ENCODE data around the gene USH1G.

Gene USH1G

GRCh38 chr17:74903671-74904070 is 19.4 kb downstream of the USH1G start:
- no peak overlapping the region for H3K4me2 ChIP-seq (ENCODE audit: low read depth, low read length)
- no peak overlapping the region for H3K9ac ChIP-seq (ENCODE audit: low read length)
- no peaks in the 10 kb centered on the region for H3K79me2 ChIP-seq (ENCODE audit: low read length)
- DNase-seq = no peak
- no peak overlapping the region for H3K27ac ChIP-seq (ENCODE audit: low read length)
- no peak for TF ChIP-seq CTCF (IDR thresholded peaks at IDR 0.05; ENCODE audit: low read length)
- no peak for TF ChIP-seq EZH2phosphoT487 (IDR thresholded peaks at IDR 0.05; ENCODE audit: low read length)
- TF ChIP-seq EZH2 (optimal IDR thresholded peaks at IDR 0.05; ENCODE audit: low read depth, low read length) = no peak
- no peak overlapping the region for H3K4me3 ChIP-seq (ENCODE audit: low read length)
- H4K20me1 ChIP-seq (ENCODE audit: insufficient read depth, low read length) = no peaks in the 10 kb centered on the region
- no peaks in the 10 kb centered on the region for H3K4me1 ChIP-seq (ENCODE audit: low read length)
- H3F3A ChIP-seq (ENCODE audit: insufficient read depth, low read length) = no peaks in the 10 kb centered on the region
- H2AFZ ChIP-seq (ENCODE audit: low read length) = no peak overlapping the region
- H3K27me3 ChIP-seq (replicated peaks; ENCODE audit: insufficient read depth, low read length) = peaks cover 66% of the 10 kb centered on the region
- no peaks in the 10 kb centered on the region for H3K9me3 ChIP-seq (replicated peaks; ENCODE audit: insufficient read depth, low read length)
- H3K36me3 ChIP-seq (replicated peaks; ENCODE audit: insufficient read depth, low read length) = no peaks in the 10 kb centered on the region
- no peaks in the 10 kb centered on the region for H3K9me2 ChIP-seq (replicated peaks; ENCODE audit: insufficient read depth, low read length)

GRCh38 chr17:74903034-74903433 is 20.0 kb downstream of the USH1G start:
- Histone ChIP-seq H3F3A (ENCODE audit: insufficient read depth, low read length) (no peaks in the 10 kb centered on the region), H2AFZ (ENCODE audit: low read length) (no peak overlapping the region), H4K20me1 (ENCODE audit: insufficient read depth, low read length) (no peaks in the 10 kb centered on the region), H3K27me3 (replicated peaks; ENCODE audit: insufficient read depth, low read length) (peaks cover 69% of the 10 kb centered on the region), H3K9me3 (replicated peaks; ENCODE audit: insufficient read depth, low read length) (no peaks in the 10 kb centered on the region), H3K9me2 (replicated peaks; ENCODE audit: insufficient read depth, low read length) (no peaks in the 10 kb centered on the region), H3K4me1 (ENCODE audit: low read length) (no peaks in the 10 kb centered on the region), H3K9ac (ENCODE audit: low read length) (no peak overlapping the region), H3K36me3 (replicated peaks; ENCODE audit: insufficient read depth, low read length) (no peaks in the 10 kb centered on the region), H3K4me2 (ENCODE audit: low read depth, low read length) (no peak overlapping the region), H3K4me3 (ENCODE audit: low read length) (no peak overlapping the region), H3K27ac (ENCODE audit: low read length) (no peak overlapping the region), H3K79me2 (ENCODE audit: low read length) (no peaks in the 10 kb centered on the region)
- TF ChIP-seq EZH2phosphoT487 (IDR thresholded peaks at IDR 0.05; ENCODE audit: low read length) (no peak), CTCF (IDR thresholded peaks at IDR 0.05; ENCODE audit: low read length) (no peak), EZH2 (optimal IDR thresholded peaks at IDR 0.05; ENCODE audit: low read depth, low read length) (no peak)
- DNase-seq = no peak

GRCh38 chr17:74901353-74902135 is 21.5 kb downstream of the USH1G start:
- Histone ChIP-seq H3K36me3 (replicated peaks; ENCODE audit: insufficient read depth, low read length) (no peaks in the 10 kb centered on the region), H3K4me1 (ENCODE audit: low read length) (no peaks in the 10 kb centered on the region), H3K27ac (ENCODE audit: low read length) (no peak overlapping the region), H2AFZ (ENCODE audit: low read length) (no peak overlapping the region), H3K4me2 (ENCODE audit: low read depth, low read length) (no peak overlapping the region), H4K20me1 (ENCODE audit: insufficient read depth, low read length) (no peaks in the 10 kb centered on the region), H3K27me3 (replicated peaks; ENCODE audit: insufficient read depth, low read length) (peaks cover 79% of the 10 kb centered on the region), H3K9me2 (replicated peaks; ENCODE audit: insufficient read depth, low read length) (no peaks in the 10 kb centered on the region), H3F3A (ENCODE audit: insufficient read depth, low read length) (no peaks in the 10 kb centered on the region), H3K9me3 (replicated peaks; ENCODE audit: insufficient read depth, low read length) (no peaks in the 10 kb centered on the region), H3K79me2 (ENCODE audit: low read length) (no peaks in the 10 kb centered on the region), H3K4me3 (ENCODE audit: low read length) (no peak overlapping the region), H3K9ac (ENCODE audit: low read length) (no peak overlapping the region)
- no peak for DNase-seq
- TF ChIP-seq EZH2 (optimal IDR thresholded peaks at IDR 0.05; ENCODE audit: low read depth, low read length) (no peak), CTCF (IDR thresholded peaks at IDR 0.05; ENCODE audit: low read length) (no peak), EZH2phosphoT487 (IDR thresholded peaks at IDR 0.05; ENCODE audit: low read length) (no peak)

Measured in MM.1S (cell line).